Liver (tissue), 3 donors: ENCODE data around the gene IRX2.

ENCODE experiments used
- ATF3 ChIP-seq: IDR thresholded peaks from 2 replicates; pipeline ENCODE4 v1.6.1; 2016; ENCODE audit warnings: antibody characterized with exemption
- CTCF ChIP-seq: fragments of 150-350 bp; IDR thresholded peaks from 2 replicates; pipeline ENCODE4 v1.5.1; 2017; ENCODE audit warnings: improper control_type of control experiment, low read depth, low read length; ENCODE audit not compliant: missing input control
- EGR1 ChIP-seq, 2 donors: IDR thresholded peaks; 2 replicates each; pipeline ENCODE4 v1.6.1; 2016 to 2018; ENCODE audit warnings: antibody characterized with exemption in 2 of 2, low read depth in 2 of 2
- GABPA ChIP-seq, 2 donors: IDR thresholded peaks in 1 of 2; conservative IDR thresholded peaks in 1 of 2; 2 replicates each; pipeline ENCODE4 v1.6.1; 2016; ENCODE audit warnings: antibody characterized with exemption in 2 of 2, mild to moderate bottlenecking in 1 of 2, moderate library complexity in 1 of 2
- HNF4G ChIP-seq: IDR thresholded peaks from 2 replicates; pipeline ENCODE4 v1.6.1; 2016; ENCODE audit warnings: antibody characterized with exemption
- JUND ChIP-seq, 2 donors: IDR thresholded peaks; 2 replicates each; pipeline ENCODE4 v1.6.1; 2016; ENCODE audit warnings: antibody characterized with exemption in 2 of 2
- MAX ChIP-seq: IDR thresholded peaks from 2 replicates; pipeline ENCODE4 v1.6.1; 2016; ENCODE audit warnings: antibody characterized with exemption
- RAD21 ChIP-seq, 2 donors: IDR thresholded peaks; 2 replicates each; pipeline ENCODE4 v1.6.1; 2016; ENCODE audit warnings: antibody characterized with exemption in 2 of 2, mild to moderate bottlenecking in 2 of 2
- REST ChIP-seq: IDR thresholded peaks from 2 replicates; pipeline ENCODE4 v1.6.1; 2016; ENCODE audit warnings: antibody characterized with exemption, mild to moderate bottlenecking
- SP1 ChIP-seq: IDR thresholded peaks from 2 replicates; pipeline ENCODE4 v1.6.1; 2018; ENCODE audit warnings: antibody characterized with exemption, mild to moderate bottlenecking
- TAF1 ChIP-seq: conservative IDR thresholded peaks from 2 replicates; pipeline ENCODE4 v1.6.1; 2016; ENCODE audit warnings: antibody characterized with exemption, mild to moderate bottlenecking
- donor health status: healthy.
- donor health status: healthy.

- TF ChIP-seq CTCF (no peak), TAF1 (no peak), HNF4G (no peak), RAD21 (IDR thresholded peaks at IDR 0.05) (no peak), SP1 (no peak), ATF3 (no peak), REST (no peak), EGR1 (IDR thresholded peaks at IDR 0.05; ENCODE audit: low read depth in 2 of 2) (no peak), GABPA (IDR thresholded peaks at IDR 0.05 in 1 of 2, conservative IDR thresholded peaks at IDR 0.05 in 1 of 2) (no peak), JUND (IDR thresholded peaks at IDR 0.05) (no peak), MAX (no peak)
These were observed 19.5 kb downstream of the IRX2 start for GRCh38 chr5:2732004-2732403.
